Activated CD4-positive, CD25-positive, alpha-beta regulatory T cell (primary cell): ENCODE measurements around the gene ETV1.

ENCODE experiments used
- DNase-seq, 4 experiments: peaks; one replicate each; lab custom pipeline; 2025; lab: John Stamatoyannopoulos, UW

The ETV1 gene

DNA sequence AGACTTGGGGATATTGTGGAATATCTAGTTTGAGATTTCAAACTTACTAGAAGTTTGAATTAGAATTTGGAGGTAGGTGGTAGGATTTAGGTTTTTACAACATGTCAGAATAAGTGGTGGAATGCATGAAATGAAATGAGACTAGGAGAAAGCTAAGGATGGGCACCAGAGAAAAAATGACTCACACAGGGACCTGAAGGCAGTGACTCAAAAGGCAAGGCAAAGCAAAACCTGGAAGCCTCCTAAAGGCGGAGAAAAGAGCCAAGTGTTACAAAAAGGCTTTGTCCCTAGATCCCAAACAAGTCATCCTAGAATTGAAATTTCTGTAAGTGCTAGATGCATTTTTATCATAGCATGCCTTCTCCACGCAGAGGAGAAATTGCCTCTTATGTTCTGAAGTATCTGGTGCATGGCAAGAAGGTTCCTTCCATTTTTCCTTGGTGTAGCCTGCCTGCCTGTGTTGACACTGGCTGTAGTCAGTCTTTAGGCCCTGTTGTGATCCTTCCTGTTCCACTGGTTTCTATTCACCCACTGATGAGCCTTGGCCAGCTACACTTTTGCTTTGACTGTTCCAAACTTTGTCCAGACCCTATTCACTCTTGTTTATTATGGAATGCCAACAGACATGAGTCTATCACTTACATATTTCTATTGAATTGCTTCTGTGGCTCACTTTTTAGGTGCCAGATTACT lies 109.3 kb downstream of the ETV1 start:
- no peak for DNase-seq

DNA sequence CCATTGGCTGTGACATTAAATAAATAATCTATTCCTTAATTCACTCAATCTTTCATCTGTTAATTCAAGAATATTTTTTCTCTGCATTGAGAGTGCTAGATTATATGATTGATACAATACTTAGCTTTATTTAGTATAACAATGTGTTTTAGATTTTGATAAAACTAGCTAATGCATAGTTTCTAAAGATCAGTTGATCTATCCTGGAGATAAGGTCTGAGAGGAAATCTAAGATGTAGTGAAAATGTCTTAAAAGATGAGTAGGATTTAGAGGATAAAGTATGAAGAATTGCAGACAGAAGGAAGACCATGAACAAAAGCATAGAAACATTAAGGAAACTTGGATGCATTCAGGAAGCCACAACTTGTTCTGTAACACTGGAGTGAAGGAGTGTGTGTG lies 110.3 kb downstream of the ETV1 start:
- no peak for DNase-seq

DNA sequence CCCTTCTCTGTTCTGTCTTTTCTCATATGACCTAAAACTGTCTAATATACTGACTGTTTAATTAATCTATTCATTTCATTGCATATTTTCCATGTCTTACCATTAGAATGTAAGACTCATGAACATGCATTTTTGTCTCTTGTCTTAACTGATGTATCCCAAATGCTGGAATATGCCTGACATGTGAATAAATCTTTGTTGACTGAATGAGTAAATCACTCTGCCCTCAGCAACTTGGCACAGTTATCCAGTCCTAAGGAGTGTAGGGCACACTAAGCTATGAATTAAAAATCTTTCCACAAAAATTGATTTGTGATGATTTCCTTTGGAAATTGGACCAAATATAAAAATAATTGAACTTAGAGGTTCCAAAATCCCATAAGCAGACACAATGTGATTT lies 111.3 kb downstream of the ETV1 start:
- no peak for DNase-seq

DNA sequence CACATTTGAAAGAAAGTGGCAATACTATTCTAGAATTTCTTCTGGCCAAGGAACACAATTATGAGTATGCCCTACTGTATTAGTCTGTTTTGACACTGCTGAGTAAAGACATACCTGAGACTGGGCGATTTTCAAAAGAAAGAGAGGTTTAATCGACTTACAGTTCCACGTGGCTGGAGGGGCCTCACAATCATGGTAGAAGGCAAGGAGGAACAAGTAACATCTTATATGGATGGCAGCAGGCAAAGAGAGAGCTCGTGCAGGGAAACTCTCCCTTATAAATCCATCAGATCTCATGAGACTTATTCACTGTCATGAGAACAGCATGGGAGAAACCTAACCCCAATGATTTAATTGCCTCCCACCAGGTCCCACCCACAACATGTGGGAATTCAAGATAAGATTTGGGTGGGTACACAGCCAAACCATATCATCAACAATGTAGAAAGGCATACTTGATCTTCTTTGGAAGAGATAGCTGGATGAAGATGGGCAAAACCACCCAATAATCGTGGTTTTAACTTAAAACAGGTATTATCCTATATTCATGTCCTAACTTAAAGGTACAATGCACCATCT lies 113.9 kb downstream of the ETV1 start:
- no peak for DNase-seq

DNA sequence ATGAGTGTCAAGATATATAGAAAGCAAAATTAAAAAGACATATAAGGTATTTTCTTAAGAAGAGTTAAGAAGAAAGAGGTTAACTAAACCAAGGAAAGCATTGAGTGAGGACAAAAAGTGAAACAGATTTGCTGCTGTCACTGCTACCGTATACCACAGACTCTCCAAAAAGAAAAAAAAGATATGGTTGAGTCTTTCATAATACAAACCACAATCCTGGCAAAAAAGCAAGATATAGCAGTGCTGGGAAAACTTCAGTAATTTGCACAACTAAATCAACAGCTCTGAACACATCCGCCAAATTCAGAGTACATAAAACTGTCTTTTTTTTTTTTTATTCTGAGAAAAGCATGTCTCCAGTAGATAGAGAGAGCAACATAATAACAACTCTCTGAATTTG lies 114.7 kb downstream of the ETV1 start:
- DNase-seq, result no peak

DNA sequence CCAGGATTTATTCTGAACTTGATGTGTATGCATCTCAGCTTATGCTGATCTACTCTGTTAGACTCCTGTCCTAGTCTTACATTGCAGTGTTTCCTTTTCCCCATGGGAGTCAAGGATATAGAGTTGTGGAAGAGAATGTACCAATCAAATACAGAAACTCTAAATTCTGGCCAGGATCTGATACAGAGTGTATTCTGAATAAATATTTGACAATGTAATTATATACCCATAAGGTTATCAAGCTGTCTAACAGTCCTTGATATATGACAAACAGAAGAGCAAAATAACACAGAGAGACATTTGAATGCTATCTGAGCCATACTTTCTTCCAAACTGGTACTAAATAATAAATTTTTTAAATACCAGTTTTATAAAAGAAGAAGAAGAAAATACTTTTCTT lies 116.8 kb downstream of the ETV1 start:
- DNase-seq, result no peak

DNA sequence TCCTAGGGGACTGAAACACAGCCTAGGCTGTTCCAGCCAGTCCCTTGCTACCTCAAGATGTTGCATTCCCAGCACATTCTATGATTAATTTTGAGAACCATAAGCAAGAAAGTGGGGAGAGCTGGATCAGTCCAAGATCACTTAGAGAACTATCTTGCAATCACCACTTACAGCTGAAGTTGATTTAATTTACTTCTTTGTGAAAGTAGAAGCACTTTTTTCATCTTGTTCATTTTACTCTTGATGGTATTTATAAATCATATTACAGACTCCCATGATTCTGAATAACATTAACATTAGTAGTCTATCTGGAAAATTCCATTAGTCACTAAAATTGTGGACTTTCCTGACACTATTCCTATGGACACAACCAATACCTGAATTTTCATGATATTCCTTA lies 118.5 kb downstream of the ETV1 start:
- no peak for DNase-seq

DNA sequence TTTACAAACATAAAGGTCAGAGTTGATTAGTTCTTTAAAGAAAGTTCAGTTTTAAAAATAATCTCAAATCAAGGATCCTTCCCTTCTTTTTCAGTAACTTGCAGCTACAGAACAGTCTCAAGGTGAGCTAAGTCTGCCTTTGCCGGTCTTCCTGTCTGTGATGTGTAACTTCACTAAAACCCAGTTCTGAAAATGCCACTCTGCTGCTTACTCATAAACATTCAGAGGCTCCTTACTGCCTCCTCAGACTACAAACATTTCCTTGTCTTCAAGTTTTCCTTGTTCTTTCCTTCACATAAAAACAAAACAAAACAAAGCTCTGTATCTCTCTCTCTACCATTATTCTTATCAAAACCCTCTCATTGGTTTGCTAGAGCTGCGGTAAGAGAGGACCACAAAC lies 128.7 kb downstream of the ETV1 start:
- no peak for DNase-seq

DNA sequence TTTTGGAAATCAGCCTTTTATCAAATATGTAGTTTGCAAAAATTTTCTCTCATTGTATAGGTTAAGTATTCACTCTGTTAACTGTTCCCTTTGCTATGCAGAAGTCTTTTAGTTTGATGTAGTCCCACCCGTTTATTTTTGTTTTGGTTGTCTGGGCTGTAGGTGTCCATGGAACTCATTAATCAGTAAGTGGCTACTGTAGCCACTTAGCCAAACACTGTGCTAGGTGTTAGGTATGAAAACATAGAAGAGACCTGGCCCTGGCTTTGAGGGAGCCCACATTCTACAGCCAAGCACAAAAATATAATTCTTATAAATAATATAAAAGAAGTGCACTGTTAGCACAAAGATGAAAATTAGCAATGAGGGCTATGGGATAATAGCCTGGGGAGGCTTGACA lies 133.5 kb downstream of the ETV1 start:
- no peak for DNase-seq

DNA sequence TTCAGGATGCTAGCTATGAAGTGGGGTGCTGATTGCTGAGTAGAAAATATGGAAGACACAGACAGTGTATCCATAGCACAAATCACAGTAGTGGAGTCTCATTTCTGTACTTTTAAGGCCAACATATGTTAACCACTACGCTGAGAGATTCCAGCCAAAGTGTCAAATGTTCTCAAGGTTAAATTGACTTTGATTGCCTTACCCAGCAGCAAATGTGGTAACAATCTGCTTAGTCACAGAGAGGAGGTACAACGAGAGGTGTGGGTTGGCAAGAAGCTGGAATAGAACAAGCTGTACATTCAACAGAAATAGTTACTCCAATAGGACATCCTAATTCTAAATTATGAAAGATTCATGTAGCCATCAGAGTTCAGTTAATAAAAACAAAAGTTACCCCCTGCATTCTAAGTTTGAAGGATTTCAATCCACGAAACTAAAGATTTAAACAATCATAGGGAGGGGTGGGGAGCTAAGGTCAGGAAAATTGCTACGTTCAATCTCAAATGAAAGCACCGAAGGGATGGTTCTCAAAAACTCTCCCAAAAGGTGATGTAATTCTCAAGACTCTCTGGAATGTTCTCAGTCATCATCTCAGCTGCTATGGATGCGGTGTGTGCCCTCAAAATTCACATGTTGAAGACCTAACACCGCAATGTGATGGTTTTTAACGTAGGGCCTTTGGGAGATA lies 137.0 kb downstream of the ETV1 start:
- no peak for DNase-seq

DNA sequence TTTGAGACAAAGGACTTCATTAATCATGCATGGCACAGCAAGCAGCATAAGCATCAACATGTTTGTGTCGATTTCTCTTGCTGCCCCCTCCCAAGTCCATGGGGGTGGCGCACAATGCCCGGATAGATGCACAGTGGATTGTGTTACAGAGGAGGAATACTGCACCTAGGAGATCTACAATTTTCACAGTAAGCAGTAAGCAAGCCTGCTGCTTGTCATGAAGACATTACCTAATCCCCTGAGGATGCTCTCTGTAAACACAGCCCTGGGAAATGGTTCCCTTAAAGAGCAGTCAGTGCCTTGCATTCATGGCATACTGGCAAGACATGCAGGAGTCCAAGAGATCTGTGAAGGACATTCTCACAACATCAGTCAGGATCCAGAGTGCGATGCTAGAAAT lies 137.7 kb downstream of the ETV1 start:
- no peak for DNase-seq

DNA sequence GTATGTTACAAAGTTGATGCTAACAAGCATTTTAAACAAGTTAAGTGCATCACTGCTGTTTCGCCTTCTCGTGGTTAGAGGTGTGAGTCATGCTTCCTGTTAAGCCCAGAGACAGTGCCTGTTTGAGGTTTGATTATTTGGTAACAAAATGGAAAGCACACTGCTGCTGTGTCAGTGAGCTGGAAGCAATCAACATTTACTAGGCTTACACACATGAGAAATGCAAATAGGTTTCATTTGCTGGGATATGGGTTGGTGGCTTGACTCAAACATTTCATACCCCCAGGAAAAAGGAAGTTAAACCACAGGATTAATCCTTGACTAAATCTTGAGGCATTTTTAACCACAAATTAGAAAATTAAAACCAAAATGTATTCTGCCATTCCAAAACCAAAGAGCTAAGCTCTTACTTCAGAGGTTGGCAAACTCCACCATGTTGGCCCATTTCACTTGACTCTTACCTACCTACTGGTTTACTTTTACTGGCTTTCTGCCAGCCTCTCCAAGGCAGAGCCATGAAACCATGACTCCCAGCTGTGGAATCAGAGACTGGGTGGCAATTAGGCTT lies 139.2 kb downstream of the ETV1 start:
- DNase-seq, result peak in 1 of 4 experiments; percentile 1

DNA sequence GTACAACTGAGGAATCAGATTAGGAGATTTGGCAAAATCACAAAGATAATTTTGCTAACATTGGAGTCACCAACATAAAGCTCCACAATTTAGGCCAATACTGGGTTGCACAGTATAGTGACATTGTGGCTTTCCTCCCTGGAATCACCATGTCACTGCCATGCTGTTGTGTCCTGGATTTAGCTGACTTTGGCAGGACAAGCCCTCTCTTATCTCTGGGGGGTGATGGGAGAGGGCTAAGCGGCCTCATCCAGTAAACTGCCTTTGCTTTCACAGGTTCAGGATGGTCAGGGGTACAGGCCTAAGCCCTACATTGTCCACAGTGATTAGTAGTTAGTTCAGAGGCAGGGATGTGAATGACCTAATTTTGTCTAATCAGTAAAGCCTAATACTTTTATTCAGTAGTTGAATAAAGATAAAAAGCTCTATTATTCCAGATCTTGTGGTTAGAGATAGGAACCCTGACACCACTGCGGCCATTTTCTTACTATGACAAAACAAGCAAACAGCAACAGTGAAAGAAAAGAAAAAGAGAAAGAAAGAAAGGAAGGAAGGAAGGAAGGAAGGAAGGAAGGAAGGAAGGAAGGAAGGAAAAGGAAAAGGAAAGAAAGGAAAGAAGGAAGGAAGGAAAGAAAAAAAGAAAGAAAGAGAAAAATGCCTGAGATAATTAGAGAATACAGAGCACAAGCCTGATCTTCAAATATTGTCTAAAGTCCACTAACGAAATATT lies 140.1 kb downstream of the ETV1 start:
- no peak for DNase-seq

DNA sequence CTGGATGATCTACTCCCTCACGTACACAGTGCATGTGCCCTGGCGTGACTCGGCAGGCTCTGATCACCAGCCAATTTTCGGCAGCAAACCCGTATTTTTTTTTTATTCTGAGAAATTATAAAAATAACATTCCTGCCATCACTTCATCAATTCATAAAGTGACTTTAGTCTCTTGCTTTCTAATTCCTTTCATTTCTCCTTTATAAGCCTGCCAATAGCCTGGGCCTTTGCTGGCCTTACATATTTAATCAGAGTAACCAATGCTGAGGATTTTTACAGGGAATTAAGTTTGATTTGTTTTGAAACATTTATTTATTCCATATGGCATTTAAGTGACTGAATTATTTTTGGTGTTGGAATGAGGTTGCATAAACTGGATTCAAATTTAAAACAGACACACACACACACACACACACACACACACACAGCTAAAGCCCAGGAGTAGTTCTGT lies 140.8 kb downstream of the ETV1 start:
- DNase-seq, result no peak

DNA sequence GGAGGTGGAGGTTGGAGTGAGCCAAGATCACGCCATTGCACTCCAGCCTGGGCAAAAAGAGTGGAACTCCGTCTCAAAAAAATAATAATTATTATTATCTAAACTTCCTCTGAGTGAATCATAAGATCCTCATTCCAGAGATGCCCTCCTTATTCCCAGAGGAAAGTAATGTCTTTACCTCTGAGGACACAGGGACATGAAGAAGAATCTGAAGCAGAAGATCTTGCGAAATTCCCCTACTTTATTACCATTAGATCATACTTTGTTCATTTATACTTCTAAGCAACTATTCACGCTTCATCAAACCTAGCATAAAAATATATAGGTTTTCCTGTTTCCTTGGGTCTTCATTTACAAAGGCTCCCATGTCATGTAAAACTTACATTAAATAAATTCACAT lies 143.1 kb downstream of the ETV1 start:
- DNase-seq, result no peak

DNA sequence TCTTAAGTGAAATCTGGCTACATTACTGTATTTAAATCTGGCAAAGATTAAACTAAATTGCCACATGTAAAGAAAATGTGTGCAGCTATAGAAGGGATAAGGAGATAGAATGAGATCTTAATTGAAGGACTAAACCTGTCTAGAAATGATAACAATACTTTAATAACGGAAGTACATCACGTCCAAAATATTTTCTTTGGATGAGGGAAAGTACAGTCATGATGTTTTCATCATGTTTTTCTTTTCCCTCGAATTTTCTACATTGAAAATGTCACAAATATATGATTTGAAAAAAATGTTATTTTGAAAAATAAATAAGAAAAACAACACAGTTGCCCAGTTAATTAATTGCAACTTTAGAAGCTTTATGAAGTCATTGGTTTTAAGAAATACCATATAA lies 143.9 kb downstream of the ETV1 start:
- no peak for DNase-seq

DNA sequence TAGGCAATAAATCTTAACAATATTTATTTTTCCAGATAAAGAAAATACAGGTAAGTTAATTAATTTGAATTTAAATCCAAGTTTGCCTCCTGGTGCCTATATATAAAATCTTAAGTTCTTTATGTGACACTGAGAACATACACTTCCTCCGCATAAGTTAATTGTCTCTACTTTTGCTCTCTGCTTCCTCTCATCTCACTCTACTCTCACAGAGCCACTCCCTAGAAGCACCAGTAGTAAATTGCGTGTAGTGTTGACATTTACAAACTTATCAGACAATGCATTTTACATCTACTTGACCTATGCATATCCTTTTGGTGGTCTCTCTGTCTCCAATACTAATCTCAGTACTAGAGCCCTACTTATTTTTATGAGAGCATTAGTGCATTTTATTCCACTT lies 144.5 kb downstream of the ETV1 start:
- no peak for DNase-seq

DNA sequence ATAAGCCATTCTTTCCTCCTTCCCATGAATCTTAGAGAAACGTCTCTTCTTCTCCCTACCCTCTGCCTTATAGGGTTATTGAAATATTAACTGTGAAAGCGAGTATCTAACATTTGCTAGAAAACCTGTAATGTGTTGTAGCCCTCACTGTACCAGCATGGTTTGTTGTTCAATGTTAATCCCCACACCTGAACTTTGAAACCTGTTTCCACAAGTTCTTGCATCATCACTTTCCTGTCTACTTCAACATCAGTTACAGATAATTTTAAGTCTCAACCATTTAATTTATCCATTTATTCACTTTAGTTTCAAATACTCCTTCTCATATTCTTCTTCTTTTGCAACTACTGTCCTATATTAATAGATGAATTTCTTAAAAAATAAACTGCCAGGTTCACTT lies 148.2 kb downstream of the ETV1 start:
- DNase-seq, result no peak
